Kidney (tissue), 14 donors: Measurements from ENCODE around the gene CRTAC1. TPM values are rescaled to one million over a fixed set of nuclear protein-coding genes. Genes with fewer than 3 reads are reported as not detected.

ENCODE experiments used
- DNase-seq, 5 donors: peaks; one replicate each; pipeline ENCODE4 v3.0.0-alpha.2; 2013 to 2020
- FAIRE-seq: peaks from 2 replicates; lab custom pipeline; 2012; peaks lifted over from hg19 to GRCh38; lab: Jason Lieb, UNC
- H3K27ac ChIP-seq, 2 donors: one replicate each; pipeline ENCODE4 v1.7.0; 2013; ENCODE audit warnings: low read depth in 2 of 2, low read length in 2 of 2, inconsistent platforms in 1 of 2
- H3K27me3 ChIP-seq: one replicate; pipeline ENCODE4 v1.7.1; 2013; ENCODE audit warnings: low read length, inconsistent platforms; ENCODE audit not compliant: control insufficient read depth, insufficient read depth
- H3K36me3 ChIP-seq, 3 donors: one replicate each; pipeline versions ENCODE4 v1.7.0 to v1.7.1; 2013; ENCODE audit warnings: low read length in 3 of 3, control low read depth in 1 of 3, inconsistent platforms in 1 of 3; ENCODE audit not compliant: insufficient read depth in 3 of 3, control insufficient read depth in 2 of 3
- H3K4me1 ChIP-seq, 3 donors: one replicate each; pipeline versions ENCODE4 v1.7.0 to v1.7.1; 2013; ENCODE audit warnings: low read length in 3 of 3, inconsistent platforms in 1 of 3, low read depth in 1 of 3; ENCODE audit not compliant: control insufficient read depth in 2 of 3, insufficient read depth in 2 of 3
- H3K4me3 ChIP-seq, 3 donors: one replicate each; pipeline versions ENCODE4 v1.7.0 to v1.8.1; 2013; ENCODE audit warnings: low read length in 3 of 3, control low read depth in 1 of 3, inconsistent platforms in 1 of 3
- H3K9ac ChIP-seq, 3 donors: one replicate each; pipeline versions ENCODE4 v1.7.0 to v1.7.1; 2013; ENCODE audit warnings: low read length in 3 of 3, control low read depth in 1 of 3, inconsistent platforms in 1 of 3
- H3K9me3 ChIP-seq, 3 donors: one replicate each; pipeline versions ENCODE4 v1.7.0 to v1.7.1; 2013; ENCODE audit warnings: low read length in 3 of 3, control low read depth in 1 of 3, inconsistent platforms in 1 of 3; ENCODE audit not compliant: control insufficient read depth in 2 of 3, insufficient read depth in 1 of 3
- CTCF ChIP-seq: IDR thresholded peaks from 3 replicates; pipeline ENCODE4 v1.5.1; 2012; ENCODE audit warnings: mild to moderate bottlenecking, moderate library complexity, borderline replicate concordance; ENCODE audit not compliant: insufficient read depth; ENCODE audit errors: extremely low read depth
- intact Hi-C: fragments of 100-400 bp; cut with DNase I; formaldehyde crosslinking; loops from one replicate; pipeline ENCODE4 v1.11.1; 2022
- polyA plus RNA-seq: library from polyadenylated mRNA; stranded (reverse); fragments of 350-450 nt; fragmentation: Illumina TruSeq; extraction: RNeasy Lipid Tissue Mini Kit (QIAGEN cat#74804); gene quantifications from one replicate; pipeline ENCODE4 v1.2.3, GENCODE V29; 2014; ENCODE audit warnings: low read depth, low replicate concordance; ENCODE audit not compliant: insufficient read depth
- total RNA-seq: library from RNA; stranded (reverse); fragmentation: NEBNext Ultra II Directional; extraction: Animal tissue kit (Norgen Biotek cat#: 25700); gene quantifications from one replicate; pipeline ENCODE4 v1.2.1, GENCODE V29; 2021
- donor health status: control.
- donor health status: control.
- donor health status: control.
- donor health status: control.
- donor health status: control.
- donor health status: DM: yes; HTN: yes; CAD: no.
- donor health status: Normal renal cell carcinoma (clear cell type).

Gene CRTAC1
- total and polyA plus RNA-seq, 2 donors from 2014 or later: 6.1 to 7.2 TPM

DNA sequence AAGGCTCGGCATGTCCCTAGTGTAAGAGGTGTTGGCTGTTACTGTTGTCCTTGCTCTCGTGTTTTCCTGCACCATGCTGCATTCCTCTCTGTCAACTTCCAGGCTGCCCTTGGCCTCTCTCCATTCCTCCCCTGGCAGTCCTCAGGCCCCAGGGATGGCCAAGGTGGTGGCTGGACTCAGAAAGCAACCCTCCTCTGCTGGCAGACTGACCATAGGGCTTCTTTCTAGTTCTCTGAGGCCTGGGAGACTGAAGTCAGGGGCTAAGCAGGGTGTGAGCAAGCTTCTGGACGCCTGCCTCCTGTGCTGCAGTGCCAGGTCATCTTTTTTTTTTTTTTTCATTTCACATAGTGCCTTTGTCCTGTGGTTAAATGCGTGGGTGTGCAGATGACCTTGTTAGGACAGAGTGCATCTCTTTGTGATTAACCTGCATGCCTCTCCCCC lies 108.8 kb downstream of the CRTAC1 start:
- FAIRE-seq: no peak

GRCh38 chr10:97920865-97921264 lies 109.6 kb downstream of the CRTAC1 start:
- DNase-seq (no peak), FAIRE-seq (no peak)
- intact Hi-C loops: no loop called here
- TF ChIP-seq CTCF: no peak
- no peaks in the 10 kb centered on the region for H3K36me3 ChIP-seq
- no peaks in the 10 kb centered on the region for H3K27me3 ChIP-seq
- no peak overlapping the region for H3K4me3 ChIP-seq
- no peaks in the 10 kb centered on the region for H3K9me3 ChIP-seq
- no peaks in the 10 kb centered on the region for H3K4me1 ChIP-seq
- no peak overlapping the region for H3K9ac ChIP-seq
- no peak overlapping the region for H3K27ac ChIP-seq

More for the DNA sequence above, 108.8 kb downstream of the CRTAC1 start:
- DNase-seq: no peak
- intact Hi-C loops: no loop called here
- H3K9ac ChIP-seq: no peak overlapping the region
- no peaks in the 10 kb centered on the region for H3K9me3 ChIP-seq
- no peak overlapping the region for H3K27ac ChIP-seq
- H3K36me3 ChIP-seq: no peaks in the 10 kb centered on the region
- no peak for TF ChIP-seq CTCF
- no peak overlapping the region for H3K4me3 ChIP-seq
- H3K4me1 ChIP-seq: no peaks in the 10 kb centered on the region
- no peaks in the 10 kb centered on the region for H3K27me3 ChIP-seq

GRCh38 chr10:97919012-97919411 lies 111.4 kb downstream of the CRTAC1 start:
- H3K9ac ChIP-seq: no peak overlapping the region
- no peaks in the 10 kb centered on the region for H3K27me3 ChIP-seq
- intact Hi-C loops: loop anchor here (5.0 kb wide), 1 partner anchor 123 kb away; no protein-coding TSS in a partner anchor
- H3K4me3 ChIP-seq: no peak overlapping the region
- no peak overlapping the region for H3K27ac ChIP-seq
- no peaks in the 10 kb centered on the region for H3K9me3 ChIP-seq
- no peaks in the 10 kb centered on the region for H3K4me1 ChIP-seq
- no peak for TF ChIP-seq CTCF
- FAIRE-seq: no peak
- DNase-seq: no peak
- H3K36me3 ChIP-seq: no peaks in the 10 kb centered on the region

DNA sequence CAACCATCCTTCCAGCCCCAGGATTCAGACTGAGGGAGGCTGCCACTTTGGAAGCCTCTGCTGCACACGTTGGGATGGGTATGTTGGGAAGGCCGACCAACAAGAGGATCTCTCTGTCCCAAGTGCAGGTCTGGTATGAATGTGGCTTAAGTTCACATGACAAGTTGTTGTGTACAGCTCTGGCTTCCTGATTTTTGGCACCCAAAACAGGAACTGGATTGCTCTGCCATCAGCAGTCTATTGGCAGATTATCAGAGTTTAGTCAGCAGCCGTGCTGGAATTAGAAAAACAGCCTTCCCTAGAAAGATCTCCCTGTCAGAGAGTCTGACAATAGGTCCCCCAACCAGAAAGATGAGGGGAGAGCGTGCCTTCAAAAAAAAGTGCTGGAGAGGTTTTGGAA lies 113.8 kb downstream of the CRTAC1 start:
- no peaks in the 10 kb centered on the region for H3K36me3 ChIP-seq
- FAIRE-seq: no peak
- no peak overlapping the region for H3K27ac ChIP-seq
- no peak for DNase-seq
- no peak for TF ChIP-seq CTCF
- no peak overlapping the region for H3K4me3 ChIP-seq
- no peaks in the 10 kb centered on the region for H3K4me1 ChIP-seq
- no peaks in the 10 kb centered on the region for H3K27me3 ChIP-seq
- H3K9ac ChIP-seq: no peak overlapping the region
- H3K9me3 ChIP-seq: no peaks in the 10 kb centered on the region
- intact Hi-C loops: loop anchor here (5.0 kb wide), 1 partner anchor 126 kb away; no protein-coding TSS in a partner anchor
